Sigmoid colon (tissue), 7 donors: ENCODE data around the gene YIPF2. TPM values are rescaled to one million over a fixed set of nuclear protein-coding genes. Genes with fewer than 3 reads are reported as not detected.
A peak's percentile ranks its signal among the peaks of the same experiment; 100 is the strongest.

Source experiments
- DNase-seq: peaks from one replicate; pipeline ENCODE4 v3.0.0-alpha.2; 2019
- H3K27ac ChIP-seq, 4 donors: fragments of 200-600 bp; sonication (generic); one replicate each; pipeline ENCODE4 v1.5.1; 2016 to 2019; ENCODE audit warnings: mild to moderate bottlenecking in 1 of 4
- H3K27me3 ChIP-seq, 3 donors: fragments of 200-600 bp; sonication (generic); one replicate each; pipeline ENCODE4 v1.5.1; 2019; ENCODE audit warnings: mild to moderate bottlenecking in 1 of 3
- H3K36me3 ChIP-seq, 4 donors: fragments of 200-600 bp; sonication (generic); one replicate each; pipeline ENCODE4 v1.5.1; 2016 to 2019
- H3K4me1 ChIP-seq, 4 donors: fragments of 200-600 bp; sonication (generic); one replicate each; pipeline ENCODE4 v1.5.1; 2017 to 2019
- H3K4me3 ChIP-seq, 4 donors: fragments of 200-600 bp; sonication (generic); one replicate each; pipeline ENCODE4 v1.5.1; 2017 to 2019; ENCODE audit warnings: mild to moderate bottlenecking in 2 of 4, moderate library complexity in 1 of 4
- H3K9me3 ChIP-seq, 4 donors: fragments of 200-600 bp in 3 of 4; sonication (generic) in 3 of 4; one replicate each; pipeline versions ENCODE4 v1.5.1 to v1.6.1; 2013 to 2019
- EP300 ChIP-seq, 4 donors: sonication (generic); formaldehyde crosslinking; IDR thresholded peaks; one replicate each; pipeline ENCODE4 v1.6.1; 2017; ENCODE audit warnings: antibody characterized with exemption in 4 of 4
- POLR2A ChIP-seq, 2 donors: fragments of 450-650 bp; IDR thresholded peaks; one replicate each; pipeline ENCODE4 v1.6.1; 2016; ENCODE audit warnings: antibody characterized with exemption in 2 of 2, mild to moderate bottlenecking in 2 of 2, moderate library complexity in 2 of 2
- POLR2AphosphoS5 ChIP-seq, 4 donors: sonication (generic); formaldehyde crosslinking; IDR thresholded peaks; one replicate each; pipeline ENCODE4 v1.6.1; 2017; ENCODE audit warnings: antibody characterized with exemption in 4 of 4
- WGBS, 2 donors: extraction: QIAGEN DNeasy Blood & Tissue Kit; methylation state at CpG; one replicate each; pipeline ENCODE4 v1.1.7; 2013; 5-methylcytosine and 5-hydroxymethylcytosine counted together
- intact Hi-C: fragments of 100-400 bp; cut with DNase I; formaldehyde crosslinking; loops from one replicate; pipeline ENCODE4 v1.15.1; 2023
- polyA plus RNA-seq, 3 donors: library from polyadenylated mRNA; stranded (reverse); fragments of 200-250 nt; gene quantifications; one replicate each; pipeline ENCODE4 v1.2.3, GENCODE V29; 2013
- total RNA-seq, 4 donors: library from RNA; depleted of rRNA; stranded (reverse); fragments of >200 nt; gene quantifications; one replicate each; pipeline ENCODE4 v1.1.0, GENCODE V29; 2016
- TF ChIP-seq, protein P1 (sequence below), 4 experiments: fragments of 450-650 bp in 3 of 4; fragments of 200-600 bp in 1 of 4; IDR thresholded peaks; one replicate each; pipeline ENCODE4 v1.5.1; 2016 to 2019; ENCODE audit warnings: antibody characterized with exemption in 4 of 4, mild to moderate bottlenecking in 3 of 4, moderate library complexity in 2 of 4
- donor health status: healthy with polysubstance abuse.
- donor health status: Bipolar disorder and iron deficiency.
- donor health status: healthy.

YIPF2 gene
- total and polyA plus RNA-seq, 7 donors: 19.4 to 61.3 (median 27.7) TPM

- DNase-seq: no peak
- H3K27ac ChIP-seq: peak overlapping the region; percentile 40 to 61 (median 50)
- H3K27me3 ChIP-seq: no peaks in the 10 kb centered on the region
- WGBS, 2 donors: 2 to 5% methylated on average over 11 of the region's 11 CpGs
- intact Hi-C loops: loop anchor here (5.0 kb wide), 2 partner anchors 41 to 196 kb away; no protein-coding TSS in a partner anchor
- peaks cover 0 to 9% (median under 1%) of the 10 kb centered on the region in 4 donors for H3K4me1 ChIP-seq
- TF ChIP-seq, protein P1, sequence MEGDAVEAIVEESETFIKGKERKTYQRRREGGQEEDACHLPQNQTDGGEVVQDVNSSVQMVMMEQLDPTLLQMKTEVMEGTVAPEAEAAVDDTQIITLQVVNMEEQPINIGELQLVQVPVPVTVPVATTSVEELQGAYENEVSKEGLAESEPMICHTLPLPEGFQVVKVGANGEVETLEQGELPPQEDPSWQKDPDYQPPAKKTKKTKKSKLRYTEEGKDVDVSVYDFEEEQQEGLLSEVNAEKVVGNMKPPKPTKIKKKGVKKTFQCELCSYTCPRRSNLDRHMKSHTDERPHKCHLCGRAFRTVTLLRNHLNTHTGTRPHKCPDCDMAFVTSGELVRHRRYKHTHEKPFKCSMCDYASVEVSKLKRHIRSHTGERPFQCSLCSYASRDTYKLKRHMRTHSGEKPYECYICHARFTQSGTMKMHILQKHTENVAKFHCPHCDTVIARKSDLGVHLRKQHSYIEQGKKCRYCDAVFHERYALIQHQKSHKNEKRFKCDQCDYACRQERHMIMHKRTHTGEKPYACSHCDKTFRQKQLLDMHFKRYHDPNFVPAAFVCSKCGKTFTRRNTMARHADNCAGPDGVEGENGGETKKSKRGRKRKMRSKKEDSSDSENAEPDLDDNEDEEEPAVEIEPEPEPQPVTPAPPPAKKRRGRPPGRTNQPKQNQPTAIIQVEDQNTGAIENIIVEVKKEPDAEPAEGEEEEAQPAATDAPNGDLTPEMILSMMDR (IDR thresholded peaks at IDR 0.05): peak; percentile 50 to 76 (median 60)
- no peak for TF ChIP-seq EP300 (IDR thresholded peaks at IDR 0.05)
- peaks cover 0 to 13% (median 2%) of the 10 kb centered on the region in 4 donors for H3K36me3 ChIP-seq
- H3K4me3 ChIP-seq: peak overlapping the region in 1 of 4 donors; percentile 24
- no peaks in the 10 kb centered on the region for H3K9me3 ChIP-seq
These were observed 8.2 kb upstream of the YIPF2 start for GRCh38 chr19:10936661-10937084.

- Histone ChIP-seq H3K4me3 (no peak overlapping the region), H3K4me1 (peaks cover 0 to 18% (median 2%) of the 10 kb centered on the region in 4 donors), H3K36me3 (peaks cover 0 to 16% (median 4%) of the 10 kb centered on the region in 4 donors), H3K27ac (no peak overlapping the region), H3K27me3 (no peaks in the 10 kb centered on the region), H3K9me3 (no peaks in the 10 kb centered on the region)
- WGBS, 2 donors: 93 to 94% methylated on average over 9 of the region's 9 CpGs
- no peak for TF ChIP-seq POLR2A (IDR thresholded peaks at IDR 0.05)
- no peak for TF ChIP-seq EP300 (IDR thresholded peaks at IDR 0.05)
- no peak for TF ChIP-seq POLR2AphosphoS5 (IDR thresholded peaks at IDR 0.05)
- TF ChIP-seq, protein P1 (IDR thresholded peaks at IDR 0.05): no peak
- DNase-seq: no peak
- intact Hi-C loops: loop anchor here (5.0 kb wide), 2 partner anchors 42 to 197 kb away; no protein-coding TSS in a partner anchor
These were observed 7.1 kb upstream of the YIPF2 start for GRCh38 chr19:10935371-10936059.

GRCh38 chr19:10929402-10929794, 959 bp upstream of the YIPF2 start:
- Histone ChIP-seq H3K27me3 (no peaks in the 10 kb centered on the region), H3K4me1 (peaks cover 0 to 38% (median 26%) of the 10 kb centered on the region in 4 donors), H3K9me3 (no peaks in the 10 kb centered on the region), H3K27ac (peak overlapping the region; percentile 88 to 92 (median 90)), H3K4me3 (peak overlapping the region; percentile 90 to 100 (median 98)), H3K36me3 (peaks cover 0 to 25% (median 5%) of the 10 kb centered on the region in 4 donors)
- WGBS, 2 donors: 2 to 10% methylated on average over 27 of the region's 27 CpGs
- TF ChIP-seq, protein P1 (IDR thresholded peaks at IDR 0.05): no peak
- TF ChIP-seq POLR2AphosphoS5 (IDR thresholded peaks at IDR 0.05): no peak
- no peak for TF ChIP-seq POLR2A (IDR thresholded peaks at IDR 0.05)
- no peak for TF ChIP-seq EP300 (IDR thresholded peaks at IDR 0.05)
- no peak for DNase-seq
- intact Hi-C loops: loop anchor here (2.0 kb wide), 1 partner anchor 57 kb away; no protein-coding TSS in a partner anchor

DNA sequence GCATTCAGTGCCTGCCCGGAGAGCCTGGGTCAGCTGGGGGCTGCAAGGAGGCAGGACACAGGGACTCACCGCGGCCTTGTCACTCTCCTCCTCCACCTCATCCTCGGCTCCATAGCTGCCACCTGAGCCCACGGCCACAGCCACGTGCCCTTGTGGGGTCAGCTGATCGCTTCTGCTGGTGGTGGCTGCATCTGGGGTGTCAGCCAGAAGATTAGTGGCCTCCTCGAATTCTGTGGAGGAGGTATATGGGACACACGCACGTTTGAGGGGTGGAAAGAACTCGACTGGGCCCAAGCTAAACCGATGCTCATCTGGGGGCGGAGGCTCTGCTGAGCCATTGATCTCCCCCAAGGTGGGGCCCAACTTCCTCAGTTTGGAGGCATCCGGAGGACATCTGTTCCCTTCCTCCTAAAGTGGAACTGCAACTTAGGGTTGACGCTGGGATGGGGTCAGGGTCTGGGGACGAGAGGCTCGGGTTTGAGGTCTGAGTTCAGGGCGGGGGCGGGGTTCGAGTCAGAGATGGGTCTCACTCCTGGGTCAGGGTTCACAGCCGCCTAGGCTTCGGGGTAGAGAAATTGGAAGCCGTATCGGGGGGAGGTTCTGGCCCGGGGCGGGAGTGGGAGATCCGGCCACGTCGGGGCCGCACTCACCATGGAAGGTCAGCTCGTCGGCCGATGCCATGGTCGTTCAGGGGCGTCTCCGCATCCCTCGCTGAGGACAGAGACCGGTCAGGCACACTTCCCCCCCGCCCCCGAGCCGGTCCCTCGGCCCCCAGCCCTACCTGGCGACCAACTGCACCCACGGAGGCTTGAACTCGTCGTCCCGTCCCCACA, 493 bp downstream of the YIPF2 start:
- WGBS, 2 donors: 4 to 8% methylated on average over 47 of the region's 47 CpGs
- Histone ChIP-seq H3K4me1 (peaks cover 0 to 38% (median 26%) of the 10 kb centered on the region in 4 donors), H3K4me3 (peak overlapping the region; percentile 90 to 100 (median 98)), H3K27ac (peak overlapping the region; percentile 88 to 92 (median 90)), H3K36me3 (peaks cover 0 to 33% (median 14%) of the 10 kb centered on the region in 4 donors), H3K27me3 (no peaks in the 10 kb centered on the region), H3K9me3 (no peaks in the 10 kb centered on the region)
- no peak for TF ChIP-seq POLR2AphosphoS5 (IDR thresholded peaks at IDR 0.05)
- TF ChIP-seq EP300 (IDR thresholded peaks at IDR 0.05): no peak
- TF ChIP-seq POLR2A (IDR thresholded peaks at IDR 0.05): no peak
- TF ChIP-seq, protein P1 (IDR thresholded peaks at IDR 0.05): no peak
- DNase-seq: no peak
- intact Hi-C loops: loop anchor here (2.0 kb wide), 1 partner anchor 55 kb away; no protein-coding TSS in a partner anchor
